GM23248 (cell line): Measurements from ENCODE around the gene SEMA3F. TPM values are rescaled to one million over a fixed set of nuclear protein-coding genes. Genes with fewer than 3 reads are reported as not detected.

Experiments
- DNase-seq: peaks from one replicate; pipeline ENCODE4 v3.0.0-alpha.2; 2015
- H2AFZ ChIP-seq: fragments of 200-600 bp; sonication (generic); 2 replicates; pipeline ENCODE4 v1.6.1; 2016; ENCODE audit warnings: antibody characterized with exemption
- H3F3A ChIP-seq: fragments of 200-600 bp; sonication (generic); 2 replicates; pipeline ENCODE4 v1.6.1; 2016; ENCODE audit warnings: mild to moderate bottlenecking, antibody characterized with exemption, mixed run types; ENCODE audit not compliant: insufficient read depth
- H3K27ac ChIP-seq: fragments of 200-600 bp; sonication (generic); 2 replicates; pipeline ENCODE4 v1.5.1; 2016; ENCODE audit warnings: mild to moderate bottlenecking
- H3K27me3 ChIP-seq: fragments of 200-600 bp; sonication (generic); replicated peaks from 2 replicates; pipeline ENCODE4 v1.6.1; 2016; ENCODE audit warnings: mild to moderate bottlenecking; ENCODE audit not compliant: insufficient read depth
- H3K36me3 ChIP-seq: fragments of 200-600 bp; sonication (generic); 2 replicates; pipeline ENCODE4 v1.6.1; 2016; ENCODE audit warnings: low read depth, mild to moderate bottlenecking
- H3K4me1 ChIP-seq: fragments of 200-600 bp; sonication (generic); 2 replicates; pipeline ENCODE4 v1.6.1; 2016; ENCODE audit warnings: mild to moderate bottlenecking; ENCODE audit not compliant: insufficient read depth
- H3K4me2 ChIP-seq: fragments of 200-600 bp; sonication (generic); one replicate; pipeline ENCODE4 v1.6.1; 2016; ENCODE audit warnings: mild to moderate bottlenecking; ENCODE audit not compliant: unreplicated experiment
- H3K4me3 ChIP-seq: fragments of 200-600 bp; sonication (generic); 2 replicates; pipeline ENCODE4 v1.5.1; 2016; ENCODE audit warnings: mild to moderate bottlenecking
- H3K79me2 ChIP-seq: fragments of 200-600 bp; sonication (generic); 2 replicates; pipeline ENCODE4 v1.6.1; 2016; ENCODE audit warnings: mild to moderate bottlenecking; ENCODE audit not compliant: insufficient read depth
- H3K9ac ChIP-seq: fragments of 200-600 bp; sonication (generic); 2 replicates; pipeline ENCODE4 v1.6.1; 2016; ENCODE audit warnings: mild to moderate bottlenecking
- H3K9me2 ChIP-seq: fragments of 200-600 bp; sonication (generic); 2 replicates; pipeline ENCODE4 v1.6.1; 2016; ENCODE audit warnings: mixed run types, mild to moderate bottlenecking, moderate library complexity; ENCODE audit not compliant: insufficient read depth
- H3K9me3 ChIP-seq: fragments of 200-600 bp; sonication (generic); one replicate; pipeline ENCODE4 v1.6.1; 2017; ENCODE audit warnings: low read depth
- H4K20me1 ChIP-seq: fragments of 200-600 bp; sonication (generic); 2 replicates; pipeline ENCODE4 v1.6.0; 2016; ENCODE audit not compliant: insufficient read depth
- EZH2 ChIP-seq: fragments of 200-600 bp; sonication (generic); IDR thresholded peaks from 2 replicates; pipeline ENCODE4 v1.6.1; 2018; ENCODE audit warnings: antibody characterized with exemption, mild to moderate bottlenecking; ENCODE audit not compliant: insufficient read depth, poor library complexity, severe bottlenecking
- EZH2phosphoT487 ChIP-seq: fragments of 200-600 bp; sonication (generic); IDR thresholded peaks from 2 replicates; pipeline ENCODE4 v1.6.1; 2018; ENCODE audit warnings: antibody characterized with exemption, moderate library complexity, mild to moderate bottlenecking, low read depth; ENCODE audit not compliant: insufficient read depth
- WGBS, 2 experiments: methylation state at CpG; one replicate each; pipeline ENCODE4 v1.1.6; 2015 to 2017; ENCODE audit warnings: low lambda C conversion rate in 2 of 2, low coverage in 1 of 2; ENCODE audit errors: missing lambda C conversion rate in 2 of 2; 5-methylcytosine and 5-hydroxymethylcytosine counted together
- in situ Hi-C: fragments of 300-500 bp; cut with MboI; formaldehyde crosslinking; loops from 2 replicates; pipeline ENCODE4 v1.15.0; 2020
- polyA plus RNA-seq: library from polyadenylated mRNA; unstranded; fragments of >200 nt; fragmentation: Nextera tagmentation; extraction: Ambion mirVana; gene quantifications from 2 replicates; pipeline ENCODE4 v1.2.1, GENCODE V29; 2016
- total RNA-seq: library from RNA; depleted of rRNA; stranded (reverse); fragments of >200 nt; shearing (Covaris generic); gene quantifications from 2 replicates; pipeline ENCODE4 v1.2.3, GENCODE V29; 2014

SEMA3F gene
- total and polyA plus RNA-seq, 2 experiments from 2014 or later, result 0.54 to 3.2 TPM

GRCh38 chr3:50118237-50118636 is 36.9 kb upstream of the SEMA3F start:
- DNase-seq, result no peak
- H3K27ac ChIP-seq, result no peak overlapping the region
- no peaks in the 10 kb centered on the region for H3K9me3 ChIP-seq
- peaks cover 79% of the 10 kb centered on the region for H3F3A ChIP-seq
- in situ Hi-C loops, result no loop called here
- no peaks in the 10 kb centered on the region for H4K20me1 ChIP-seq
- no peak overlapping the region for H3K4me2 ChIP-seq
- peaks cover 61% of the 10 kb centered on the region for H3K36me3 ChIP-seq
- H3K79me2 ChIP-seq, result no peaks in the 10 kb centered on the region
- H2AFZ ChIP-seq, result no peak overlapping the region
- no peaks in the 10 kb centered on the region for H3K4me1 ChIP-seq
- no peak overlapping the region for H3K4me3 ChIP-seq
- no peak overlapping the region for H3K9ac ChIP-seq
- 67% methylated on average over 10 of the region's 10 CpGs for WGBS, 2 experiments
- H3K9me2 ChIP-seq, result no peaks in the 10 kb centered on the region
- no peak for TF ChIP-seq EZH2phosphoT487
- no peak for TF ChIP-seq EZH2
- no peaks in the 10 kb centered on the region for H3K27me3 ChIP-seq

- Histone ChIP-seq H3K4me3 (no peak overlapping the region), H3K79me2 (no peaks in the 10 kb centered on the region), H3K4me1 (0 out of 2 replicates have a peak, but pooled peaks cover 3% of the 10 kb centered on the region), H3K4me2 (no peak overlapping the region), H3K27ac (no peak overlapping the region), H3K27me3 (no peaks in the 10 kb centered on the region), H3F3A (peaks cover 64% of the 10 kb centered on the region), H3K9ac (no peak overlapping the region), H3K9me3 (no peaks in the 10 kb centered on the region), H2AFZ (no peak overlapping the region), H3K36me3 (peaks cover 46% of the 10 kb centered on the region), H4K20me1 (no peaks in the 10 kb centered on the region), H3K9me2 (no peaks in the 10 kb centered on the region)
- no peak for DNase-seq
- in situ Hi-C loops, result loop anchor here (10.0 kb wide), 1 partner anchor 65 kb away; no protein-coding TSS in a partner anchor
- 59 to 73% methylated on average over 3 of the region's 3 CpGs for WGBS, 2 experiments
- TF ChIP-seq EZH2 (no peak), EZH2phosphoT487 (no peak)
Measured at GRCh38 chr3:50119786-50120185, 35.3 kb upstream of the SEMA3F start.

GRCh38 chr3:50120364-50121071 is 34.6 kb upstream of the SEMA3F start:
- DNase-seq, result no peak
- no peak for TF ChIP-seq EZH2
- no peak for TF ChIP-seq EZH2phosphoT487
- peaks cover 56% of the 10 kb centered on the region for H3F3A ChIP-seq
- no peaks in the 10 kb centered on the region for H3K79me2 ChIP-seq
- in situ Hi-C loops, result loop anchor here (10.0 kb wide), 1 partner anchor 64 kb away; no protein-coding TSS in a partner anchor
- H2AFZ ChIP-seq, result no peak overlapping the region
- no peak overlapping the region for H3K4me2 ChIP-seq
- 0 out of 2 replicates have a peak, but pooled peaks cover 4% of the 10 kb centered on the region for H3K4me1 ChIP-seq
- H3K27me3 ChIP-seq, result no peaks in the 10 kb centered on the region
- H3K27ac ChIP-seq, result no peak overlapping the region
- H3K9me3 ChIP-seq, result no peaks in the 10 kb centered on the region
- H3K9ac ChIP-seq, result no peak overlapping the region
- H4K20me1 ChIP-seq, result no peaks in the 10 kb centered on the region
- no peaks in the 10 kb centered on the region for H3K9me2 ChIP-seq
- no peak overlapping the region for H3K4me3 ChIP-seq
- H3K36me3 ChIP-seq, result peaks cover 39% of the 10 kb centered on the region
- WGBS, 2 experiments, result 56% methylated on average over 9 to 10 of the region's 10 CpGs

- H4K20me1 ChIP-seq, result no peaks in the 10 kb centered on the region
- in situ Hi-C loops, result loop anchor here (10.0 kb wide), 1 partner anchor 63 kb away; no protein-coding TSS in a partner anchor
- no peak overlapping the region for H3K4me2 ChIP-seq
- H3K4me1 ChIP-seq, result 0 out of 2 replicates have a peak, but pooled peaks cover 4% of the 10 kb centered on the region
- H3K4me3 ChIP-seq, result no peak overlapping the region
- peaks cover 31% of the 10 kb centered on the region for H3K36me3 ChIP-seq
- H3K27ac ChIP-seq, result no peak overlapping the region
- H3K27me3 ChIP-seq, result no peaks in the 10 kb centered on the region
- H3K9me3 ChIP-seq, result no peaks in the 10 kb centered on the region
- WGBS, 2 experiments, result 9 to 15% methylated on average over 13 of the region's 13 CpGs
- DNase-seq, result peak; percentile 82
- no peaks in the 10 kb centered on the region for H3K79me2 ChIP-seq
- H3F3A ChIP-seq, result peaks cover 48% of the 10 kb centered on the region
- no peak overlapping the region for H3K9ac ChIP-seq
- H2AFZ ChIP-seq, result no peak overlapping the region
- no peaks in the 10 kb centered on the region for H3K9me2 ChIP-seq
- TF ChIP-seq EZH2, result no peak
- no peak for TF ChIP-seq EZH2phosphoT487
Measured at GRCh38 chr3:50121072-50122032, 33.8 kb upstream of the SEMA3F start.
